ENCODE data around the gene TMEM108.

- TF ChIP-seq EZH2phosphoT487 (IDR thresholded peaks at IDR 0.05; ENCODE audit: borderline replicate concordance, low read depth, low read length) (no peak), CTCF (conservative IDR thresholded peaks at IDR 0.05; ENCODE audit: low read length) (no peak)
These were observed 171.8 kb downstream of the TMEM108 start for GRCh38 chr3:133209871-133210550.
